SJSA1 (cell line): ENCODE data around the gene GBE1. TPM values are rescaled to one million over a fixed set of nuclear protein-coding genes. Genes with fewer than 3 reads are reported as not detected.

Experiments
- DNase-seq, 2 experiments: peaks; one replicate each; pipeline ENCODE4 v3.0.0-alpha.2; 2015 to 2020; ENCODE audit warnings: low spot score in 2 of 2, low read depth in 1 of 2
- H3K27ac ChIP-seq: fragments of 250-450 bp; sonication (Bioruptor Pico); 2 replicates; pipeline ENCODE4 v1.5.1; 2020; ENCODE audit warnings: mild to moderate bottlenecking, moderate library complexity
- H3K27me3 ChIP-seq: fragments of 250-450 bp; sonication (Bioruptor Pico); replicated peaks from 2 replicates; pipeline ENCODE4 v1.5.1; 2020; ENCODE audit warnings: mild to moderate bottlenecking, moderate library complexity
- H3K36me3 ChIP-seq: fragments of 250-450 bp; sonication (Bioruptor Pico); 2 replicates; pipeline ENCODE4 v1.5.1; 2020; ENCODE audit warnings: mild to moderate bottlenecking
- H3K4me1 ChIP-seq: fragments of 250-450 bp; sonication (Bioruptor Pico); replicated peaks from 2 replicates; pipeline ENCODE4 v1.6.1; 2021; ENCODE audit warnings: mild to moderate bottlenecking
- H3K4me3 ChIP-seq: fragments of 250-450 bp; sonication (Bioruptor Pico); 2 replicates; pipeline ENCODE4 v1.5.1; 2020; ENCODE audit warnings: mild to moderate bottlenecking
- H3K9me3 ChIP-seq: fragments of 250-450 bp; sonication (Bioruptor Pico); replicated peaks from 2 replicates; pipeline ENCODE4 v1.5.1; 2020; ENCODE audit warnings: mild to moderate bottlenecking
- total RNA-seq: library from RNA; depleted of rRNA; stranded (reverse); fragments of >200 nt; shearing (Covaris generic); gene quantifications from 2 replicates; pipeline ENCODE4 v1.2.3, GENCODE V29; 2014

The GBE1 gene
- total RNA-seq, 1 experiment from 2014 or later: 72.1 TPM

GRCh38 chr3:81612768-81613167 lies 148.7 kb downstream of the GBE1 start:
- H3K27ac ChIP-seq: no peak overlapping the region
- DNase-seq: no peak
- peaks cover 10% of the 10 kb centered on the region for H3K4me1 ChIP-seq
- no peak overlapping the region for H3K4me3 ChIP-seq
- H3K36me3 ChIP-seq: no peaks in the 10 kb centered on the region; the same call in 1 of the 2 replicates
- no peaks in the 10 kb centered on the region for H3K27me3 ChIP-seq
- no peaks in the 10 kb centered on the region for H3K9me3 ChIP-seq

- Histone ChIP-seq H3K36me3 (no peaks in the 10 kb centered on the region), H3K27ac (no peak overlapping the region), H3K9me3 (no peaks in the 10 kb centered on the region), H3K4me3 (no peak overlapping the region), H3K4me1 (no peaks in the 10 kb centered on the region), H3K27me3 (no peaks in the 10 kb centered on the region)
- no peak for DNase-seq
Observed at GRCh38 chr3:81602781-81603180, 158.7 kb downstream of the GBE1 start.

- Histone ChIP-seq H3K27me3 (no peaks in the 10 kb centered on the region), H3K9me3 (no peaks in the 10 kb centered on the region), H3K4me1 (no peaks in the 10 kb centered on the region), H3K27ac (no peak overlapping the region), H3K36me3 (no peaks in the 10 kb centered on the region), H3K4me3 (no peak overlapping the region)
- no peak for DNase-seq
Observed at GRCh38 chr3:81601707-81602305, 159.6 kb downstream of the GBE1 start.

GRCh38 chr3:81592101-81592500 lies 169.3 kb downstream of the GBE1 start:
- no peaks in the 10 kb centered on the region for H3K9me3 ChIP-seq
- DNase-seq: no peak

GRCh38 chr3:81585937-81586336 lies 175.5 kb downstream of the GBE1 start:
- H3K27ac ChIP-seq: no peak overlapping the region
- no peaks in the 10 kb centered on the region for H3K27me3 ChIP-seq
- H3K36me3 ChIP-seq: peaks cover 5% of the 10 kb centered on the region; the same call in 1 of the 2 replicates
- H3K4me1 ChIP-seq: no peaks in the 10 kb centered on the region
- no peak overlapping the region for H3K4me3 ChIP-seq
- DNase-seq: no peak
- H3K9me3 ChIP-seq: no peaks in the 10 kb centered on the region

More at GRCh38 chr3:81592101-81592500, 169.3 kb downstream of the GBE1 start:
- H3K27ac ChIP-seq: no peak overlapping the region
- no peak overlapping the region for H3K4me3 ChIP-seq
- H3K4me1 ChIP-seq: no peaks in the 10 kb centered on the region
- peaks cover 13% of the 10 kb centered on the region; the same call in 1 of the 2 replicates for H3K36me3 ChIP-seq
- H3K27me3 ChIP-seq: no peaks in the 10 kb centered on the region

GRCh38 chr3:81585056-81585455 lies 176.4 kb downstream of the GBE1 start:
- no peaks in the 10 kb centered on the region for H3K9me3 ChIP-seq
- no peaks in the 10 kb centered on the region for H3K4me1 ChIP-seq
- no peaks in the 10 kb centered on the region; the same call in 1 of the 2 replicates for H3K36me3 ChIP-seq

GRCh38 chr3:81581966-81582599 lies 179.4 kb downstream of the GBE1 start:
- H3K36me3 ChIP-seq: peaks cover 3% of the 10 kb centered on the region; the same call in 1 of the 2 replicates
- H3K27ac ChIP-seq: no peak overlapping the region
- H3K4me3 ChIP-seq: no peak overlapping the region
- no peaks in the 10 kb centered on the region for H3K27me3 ChIP-seq
- H3K9me3 ChIP-seq: no peaks in the 10 kb centered on the region
- H3K4me1 ChIP-seq: no peaks in the 10 kb centered on the region
- DNase-seq: peak; percentile 15 to 36

More at GRCh38 chr3:81585056-81585455, 176.4 kb downstream of the GBE1 start:
- H3K4me3 ChIP-seq: no peak overlapping the region
- H3K27me3 ChIP-seq: no peaks in the 10 kb centered on the region
- no peak overlapping the region for H3K27ac ChIP-seq
- no peak for DNase-seq

GRCh38 chr3:81580355-81580754 lies 181.1 kb downstream of the GBE1 start:
- H3K27me3 ChIP-seq: no peaks in the 10 kb centered on the region
- DNase-seq: no peak
- H3K4me1 ChIP-seq: no peaks in the 10 kb centered on the region
- peaks cover 3% of the 10 kb centered on the region; the same call in 1 of the 2 replicates for H3K36me3 ChIP-seq
- no peak overlapping the region for H3K4me3 ChIP-seq
- no peak overlapping the region for H3K27ac ChIP-seq
- no peaks in the 10 kb centered on the region for H3K9me3 ChIP-seq

- Histone ChIP-seq H3K36me3 (peaks cover 3% of the 10 kb centered on the region; the same call in 1 of the 2 replicates), H3K9me3 (no peaks in the 10 kb centered on the region), H3K27me3 (no peaks in the 10 kb centered on the region), H3K4me1 (no peaks in the 10 kb centered on the region), H3K27ac (no peak overlapping the region), H3K4me3 (no peak overlapping the region)
- DNase-seq: no peak
Observed at GRCh38 chr3:81579744-81580143, 181.7 kb downstream of the GBE1 start.

- Histone ChIP-seq H3K36me3 (no peaks in the 10 kb centered on the region), H3K4me1 (no peaks in the 10 kb centered on the region), H3K4me3 (no peak overlapping the region), H3K27me3 (no peaks in the 10 kb centered on the region), H3K27ac (no peak overlapping the region), H3K9me3 (no peaks in the 10 kb centered on the region)
- no peak for DNase-seq
Observed at GRCh38 chr3:81572201-81572756, 189.2 kb downstream of the GBE1 start.

- Histone ChIP-seq H3K36me3 (no peaks in the 10 kb centered on the region), H3K4me3 (no peak overlapping the region), H3K9me3 (no peaks in the 10 kb centered on the region), H3K4me1 (no peaks in the 10 kb centered on the region), H3K27ac (no peak overlapping the region), H3K27me3 (no peaks in the 10 kb centered on the region)
- DNase-seq: no peak
Observed at GRCh38 chr3:81568378-81568777, 193.1 kb downstream of the GBE1 start.

GRCh38 chr3:81565041-81565440 lies 196.4 kb downstream of the GBE1 start:
- no peak for DNase-seq
- Histone ChIP-seq H3K36me3 (no peaks in the 10 kb centered on the region), H3K27me3 (no peaks in the 10 kb centered on the region), H3K9me3 (no peaks in the 10 kb centered on the region), H3K27ac (no peak overlapping the region), H3K4me1 (no peaks in the 10 kb centered on the region), H3K4me3 (no peak overlapping the region)

- Histone ChIP-seq H3K4me1 (no peaks in the 10 kb centered on the region), H3K9me3 (no peaks in the 10 kb centered on the region), H3K27me3 (no peaks in the 10 kb centered on the region), H3K36me3 (no peaks in the 10 kb centered on the region), H3K27ac (no peak overlapping the region), H3K4me3 (no peak overlapping the region)
- no peak for DNase-seq
Observed at GRCh38 chr3:81558106-81558505, 203.3 kb downstream of the GBE1 start.

- Histone ChIP-seq H3K9me3 (no peaks in the 10 kb centered on the region), H3K27me3 (no peaks in the 10 kb centered on the region), H3K27ac (no peak overlapping the region), H3K4me1 (no peaks in the 10 kb centered on the region), H3K36me3 (no peaks in the 10 kb centered on the region), H3K4me3 (no peak overlapping the region)
- no peak for DNase-seq
Observed at GRCh38 chr3:81554801-81555200, 206.6 kb downstream of the GBE1 start.
